ENCODE data around the gene ELFN2. TPM values are rescaled to one million over a fixed set of nuclear protein-coding genes. Genes with fewer than 3 reads are reported as not detected.

Gene ELFN2
- total RNA-seq, 4 donors from 2014 or later = under 0.01 to 0.19 (median 0.16) TPM; not detected in 1

GRCh38 chr22:37393746-37394145 lies 33.5 kb downstream of the ELFN2 start:
- Histone ChIP-seq H3K27me3 (peaks cover 62% of the 10 kb centered on the region), H3K36me3 (no peaks in the 10 kb centered on the region), H3K9me3 (no peaks in the 10 kb centered on the region), H3K4me1 (no peaks in the 10 kb centered on the region), H3K4me3 (no peak overlapping the region), H3K27ac (no peak overlapping the region)
- TF ChIP-seq, protein P1, sequence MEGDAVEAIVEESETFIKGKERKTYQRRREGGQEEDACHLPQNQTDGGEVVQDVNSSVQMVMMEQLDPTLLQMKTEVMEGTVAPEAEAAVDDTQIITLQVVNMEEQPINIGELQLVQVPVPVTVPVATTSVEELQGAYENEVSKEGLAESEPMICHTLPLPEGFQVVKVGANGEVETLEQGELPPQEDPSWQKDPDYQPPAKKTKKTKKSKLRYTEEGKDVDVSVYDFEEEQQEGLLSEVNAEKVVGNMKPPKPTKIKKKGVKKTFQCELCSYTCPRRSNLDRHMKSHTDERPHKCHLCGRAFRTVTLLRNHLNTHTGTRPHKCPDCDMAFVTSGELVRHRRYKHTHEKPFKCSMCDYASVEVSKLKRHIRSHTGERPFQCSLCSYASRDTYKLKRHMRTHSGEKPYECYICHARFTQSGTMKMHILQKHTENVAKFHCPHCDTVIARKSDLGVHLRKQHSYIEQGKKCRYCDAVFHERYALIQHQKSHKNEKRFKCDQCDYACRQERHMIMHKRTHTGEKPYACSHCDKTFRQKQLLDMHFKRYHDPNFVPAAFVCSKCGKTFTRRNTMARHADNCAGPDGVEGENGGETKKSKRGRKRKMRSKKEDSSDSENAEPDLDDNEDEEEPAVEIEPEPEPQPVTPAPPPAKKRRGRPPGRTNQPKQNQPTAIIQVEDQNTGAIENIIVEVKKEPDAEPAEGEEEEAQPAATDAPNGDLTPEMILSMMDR (IDR thresholded peaks at IDR 0.05) = no peak
- TF ChIP-seq POLR2A (IDR thresholded peaks at IDR 0.05) (no peak), POLR2AphosphoS5 (IDR thresholded peaks at IDR 0.05) (no peak), EP300 (IDR thresholded peaks at IDR 0.05) (no peak)
- ATAC-seq = no peak
- 80 to 93% methylated on average over 2 to 11 of the region's 12 CpGs for WGBS, 2 donors (ENCODE audit: low coverage in 1 of 2)

- 81 to 86% methylated on average over 4 to 10 of the region's 10 CpGs for WGBS, 2 donors (ENCODE audit: low coverage in 1 of 2)
- TF ChIP-seq POLR2AphosphoS5 (IDR thresholded peaks at IDR 0.05) = no peak
- TF ChIP-seq, protein P1 (IDR thresholded peaks at IDR 0.05) = no peak
- no peak for TF ChIP-seq EP300 (IDR thresholded peaks at IDR 0.05)
- no peak for TF ChIP-seq POLR2A (IDR thresholded peaks at IDR 0.05)
- H3K4me1 ChIP-seq = no peaks in the 10 kb centered on the region
- no peaks in the 10 kb centered on the region for H3K9me3 ChIP-seq
- no peak for ATAC-seq
- H3K36me3 ChIP-seq = no peaks in the 10 kb centered on the region
- H3K4me3 ChIP-seq = no peak overlapping the region
- H3K27ac ChIP-seq = no peak overlapping the region
- peaks cover 63% of the 10 kb centered on the region for H3K27me3 ChIP-seq
Observed at GRCh38 chr22:37392721-37393328, 34.5 kb downstream of the ELFN2 start.

DNA sequence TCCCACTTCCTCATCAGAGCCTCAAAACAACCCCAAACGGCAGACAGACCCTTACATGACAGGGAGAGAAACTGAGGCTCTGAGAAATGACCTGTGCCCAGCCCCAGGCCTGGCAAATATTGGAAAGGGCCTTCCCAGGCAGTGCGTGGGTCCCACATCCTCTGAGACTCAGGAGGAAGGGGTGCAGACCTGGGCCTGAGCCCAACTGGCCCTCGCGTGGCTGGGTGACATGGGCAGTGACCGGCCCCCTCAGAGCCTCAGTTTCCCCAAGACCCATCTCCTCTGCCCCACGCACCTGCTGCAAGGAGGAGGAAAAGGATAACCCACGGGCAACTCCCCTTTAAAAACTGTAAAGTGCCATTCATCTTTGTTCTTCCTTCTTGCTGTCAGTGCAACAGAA lies 35.6 kb downstream of the ELFN2 start:
- Histone ChIP-seq H3K4me1 (no peaks in the 10 kb centered on the region), H3K27me3 (peaks cover 63% of the 10 kb centered on the region), H3K36me3 (no peaks in the 10 kb centered on the region), H3K9me3 (no peaks in the 10 kb centered on the region), H3K4me3 (no peak overlapping the region), H3K27ac (no peak overlapping the region)
- no peak for TF ChIP-seq EP300 (IDR thresholded peaks at IDR 0.05)
- no peak for TF ChIP-seq POLR2AphosphoS5 (IDR thresholded peaks at IDR 0.05)
- TF ChIP-seq, protein P1 (IDR thresholded peaks at IDR 0.05) = no peak
- no peak for TF ChIP-seq POLR2A (IDR thresholded peaks at IDR 0.05)
- WGBS, 2 donors (ENCODE audit: low coverage in 1 of 2) = 76 to 80% methylated on average over 1 to 5 of the region's 7 CpGs
- ATAC-seq = no peak

- Histone ChIP-seq H3K4me1 (no peaks in the 10 kb centered on the region), H3K4me3 (no peak overlapping the region), H3K9me3 (no peaks in the 10 kb centered on the region), H3K27me3 (peaks cover 62% of the 10 kb centered on the region), H3K36me3 (no peaks in the 10 kb centered on the region), H3K27ac (no peak overlapping the region)
- ATAC-seq = no peak
- TF ChIP-seq, protein P1 (IDR thresholded peaks at IDR 0.05) = no peak
- TF ChIP-seq EP300 (IDR thresholded peaks at IDR 0.05) (no peak), POLR2A (IDR thresholded peaks at IDR 0.05) (no peak), POLR2AphosphoS5 (IDR thresholded peaks at IDR 0.05) (no peak)
- 83% methylated on average over 1 of the region's 6 CpGs; no CpG with 5 or more reads in 1 of the 2 donors for whole genome bisulfite sequencing, 2 donors (ENCODE audit: low coverage in 1 of 2)
Observed at GRCh38 chr22:37390075-37390474, 37.2 kb downstream of the ELFN2 start.

DNA sequence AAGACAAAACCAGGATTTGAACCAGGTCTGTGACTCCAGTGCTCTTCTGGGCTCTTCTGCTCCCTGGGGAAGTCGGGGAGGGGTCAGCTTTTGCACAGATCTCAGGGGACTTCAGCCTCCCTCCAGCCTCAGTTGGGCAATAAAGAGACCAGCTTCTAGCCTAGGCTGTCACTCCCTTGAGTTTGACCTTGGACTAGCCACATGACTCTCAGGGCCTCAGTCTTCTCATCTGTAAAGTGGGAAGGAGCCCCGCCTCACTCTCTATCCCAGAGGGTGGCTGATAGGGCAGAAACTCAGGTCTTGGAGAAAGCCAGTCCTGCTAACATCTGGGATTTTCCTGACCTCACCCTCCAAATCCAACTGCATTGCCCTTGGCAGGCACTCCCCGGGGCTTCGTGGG lies 38.7 kb downstream of the ELFN2 start:
- H3K27me3 ChIP-seq = peaks cover 62% of the 10 kb centered on the region

More for the DNA sequence above, 38.7 kb downstream of the ELFN2 start:
- Histone ChIP-seq H3K36me3 (no peaks in the 10 kb centered on the region), H3K9me3 (no peaks in the 10 kb centered on the region), H3K27ac (no peak overlapping the region), H3K4me1 (no peaks in the 10 kb centered on the region), H3K4me3 (no peak overlapping the region)
- 70 to 100% methylated on average over 1 to 2 of the region's 4 CpGs for WGBS, 2 donors (ENCODE audit: low coverage in 1 of 2)
- ATAC-seq = no peak
- TF ChIP-seq EP300 (IDR thresholded peaks at IDR 0.05) (no peak), POLR2A (IDR thresholded peaks at IDR 0.05) (no peak), POLR2AphosphoS5 (IDR thresholded peaks at IDR 0.05) (no peak)
- TF ChIP-seq, protein P1 (IDR thresholded peaks at IDR 0.05) = no peak
